ENCODE results near the gene NGFR.
A peak's percentile ranks its signal among the peaks of the same experiment; 100 is the strongest.

The NGFR gene

GRCh38 chr17:49469831-49470810 lies 25.0 kb upstream of the NGFR start:
- DNase-seq, result no peak

GRCh38 chr17:49471089-49471683 lies 23.9 kb upstream of the NGFR start:
- DNase-seq, result no peak

- DNase-seq, result no peak
These were observed 23.3 kb upstream of the NGFR start for GRCh38 chr17:49471769-49472168.

GRCh38 chr17:49472527-49472926 lies 22.6 kb upstream of the NGFR start:
- DNase-seq, result no peak

GRCh38 chr17:49473900-49474751 lies 21.0 kb upstream of the NGFR start:
- no peak for DNase-seq

- no peak for DNase-seq
These were observed 17.4 kb upstream of the NGFR start for GRCh38 chr17:49477709-49478108.

- DNase-seq, result no peak
These were observed 14.1 kb upstream of the NGFR start for GRCh38 chr17:49480836-49481615.

- no peak for DNase-seq
These were observed 12.8 kb upstream of the NGFR start for GRCh38 chr17:49482144-49482817.

GRCh38 chr17:49483599-49484509 lies 11.2 kb upstream of the NGFR start:
- DNase-seq, result no peak

GRCh38 chr17:49484588-49484987 lies 10.5 kb upstream of the NGFR start:
- no peak for DNase-seq

- peak; percentile 10 for DNase-seq
These were observed 9.0 kb upstream of the NGFR start for GRCh38 chr17:49486012-49486641.

GRCh38 chr17:49487183-49487582 lies 7.9 kb upstream of the NGFR start:
- no peak for DNase-seq

GRCh38 chr17:49488612-49489011 lies 6.5 kb upstream of the NGFR start:
- DNase-seq, result no peak

GRCh38 chr17:49489348-49489747 lies 5.7 kb upstream of the NGFR start:
- DNase-seq, result no peak

GRCh38 chr17:49490276-49490675 lies 4.8 kb upstream of the NGFR start:
- no peak for DNase-seq

GRCh38 chr17:49491192-49491769 lies 3.8 kb upstream of the NGFR start:
- no peak for DNase-seq

- DNase-seq, result no peak
These were observed 601 bp upstream of the NGFR start for GRCh38 chr17:49494399-49494985.

GRCh38 chr17:49495842-49496182 lies 719 bp downstream of the NGFR start:
- DNase-seq, result no peak

GRCh38 chr17:49496183-49496866 lies 1.2 kb downstream of the NGFR start:
- DNase-seq, result no peak

Data from SHP77 treated with DMSO at 0.1 percent for 48 hours (cell line).